ENCODE data around the gene RNF4. TPM values are rescaled to one million over a fixed set of nuclear protein-coding genes. Genes with fewer than 3 reads are reported as not detected.

RNF4 gene
- total RNA-seq, 4 donors from 2014 or later: 10.8 to 57.9 (median 33.9) TPM

DNA sequence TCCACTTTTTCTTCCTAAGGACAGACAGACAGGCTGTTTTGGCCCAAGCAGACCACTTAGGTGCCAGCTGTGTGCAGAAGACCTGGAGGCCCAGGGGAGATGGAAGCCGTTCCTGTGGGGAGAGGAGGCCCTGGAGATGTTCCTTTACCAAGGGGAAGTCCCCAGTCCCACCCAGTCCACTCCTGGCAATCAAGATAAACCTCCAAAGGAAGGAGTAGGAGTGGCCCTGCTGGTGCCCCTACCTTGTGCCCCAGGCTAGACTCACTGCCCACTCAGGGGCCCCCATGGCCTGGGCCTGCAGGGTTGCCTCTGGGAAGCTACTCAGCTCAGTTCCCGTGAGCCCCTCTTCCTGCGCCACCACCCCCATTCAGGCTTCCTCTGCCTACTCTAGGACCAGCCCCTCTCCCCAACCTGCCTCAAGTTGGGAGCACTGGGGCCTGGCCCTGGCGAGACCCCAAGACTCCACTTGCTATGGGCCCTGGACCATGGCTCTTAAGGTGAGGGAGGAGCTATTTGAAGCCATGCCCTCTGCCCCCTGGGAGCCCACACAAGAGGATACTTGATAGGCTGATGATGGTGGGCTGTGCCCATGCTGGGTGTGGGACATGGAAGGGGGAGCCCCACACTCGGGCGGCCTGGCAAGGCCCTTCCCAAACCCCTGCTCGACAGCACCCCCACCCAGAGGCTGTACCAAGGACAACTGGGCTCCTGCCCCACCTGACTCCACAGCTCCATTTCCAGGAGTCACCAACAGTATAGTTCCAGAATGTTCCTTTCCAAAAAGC, 24.8 kb upstream of the RNF4 start:
- Histone ChIP-seq H3K36me3 (no peaks in the 10 kb centered on the region), H3K27ac (no peak overlapping the region)
- intact Hi-C loops (cut with DNase I; ENCODE audit: low total_unique reads): no loop called here

GRCh38 chr4:2445130-2445529, 23.8 kb upstream of the RNF4 start:
- no peaks in the 10 kb centered on the region for H3K9me3 ChIP-seq
- DNase-seq: no peak
- no peaks in the 10 kb centered on the region for H3K36me3 ChIP-seq
- no peaks in the 10 kb centered on the region for H3K4me1 ChIP-seq
- no peaks in the 10 kb centered on the region for H3K27me3 ChIP-seq
- no peak overlapping the region for H3K27ac ChIP-seq
- intact Hi-C loops (cut with DNase I; ENCODE audit: low total_unique reads): no loop called here
- TF ChIP-seq POLR2A (IDR thresholded peaks at IDR 0.05) (no peak), CTCF (IDR thresholded peaks at IDR 0.05) (no peak)
- no peak overlapping the region for H3K4me3 ChIP-seq

More for the DNA sequence above, 24.8 kb upstream of the RNF4 start:
- no peak for DNase-seq
- TF ChIP-seq CTCF (IDR thresholded peaks at IDR 0.05) (no peak), POLR2A (IDR thresholded peaks at IDR 0.05) (no peak)
- no peaks in the 10 kb centered on the region for H3K4me1 ChIP-seq
- H3K9me3 ChIP-seq: no peaks in the 10 kb centered on the region
- H3K27me3 ChIP-seq: no peaks in the 10 kb centered on the region
- no peak overlapping the region for H3K4me3 ChIP-seq

DNA sequence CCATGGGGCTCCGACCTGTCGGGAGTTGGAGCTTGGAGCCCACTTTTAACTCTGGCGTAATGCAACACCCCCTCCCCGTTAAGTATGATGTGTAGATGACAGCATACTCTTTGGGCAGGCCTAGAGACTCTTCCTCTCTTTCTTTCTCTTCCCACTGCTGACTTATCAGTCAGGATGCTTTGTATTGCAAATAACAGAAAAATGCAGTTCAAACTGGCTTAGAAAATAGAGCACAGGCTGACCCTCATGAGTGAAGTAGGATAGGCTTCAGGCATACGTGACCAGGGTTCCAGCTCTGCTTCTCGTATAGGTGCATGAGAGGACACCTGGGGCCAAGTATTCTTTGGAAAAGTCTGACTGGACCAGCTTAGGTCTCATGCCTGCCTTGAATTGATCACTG, 23.3 kb upstream of the RNF4 start:
- H3K9me3 ChIP-seq: no peaks in the 10 kb centered on the region
- TF ChIP-seq CTCF (IDR thresholded peaks at IDR 0.05): no peak
- no peak for TF ChIP-seq POLR2A (IDR thresholded peaks at IDR 0.05)
- H3K27me3 ChIP-seq: no peaks in the 10 kb centered on the region
- no peak for DNase-seq
- H3K4me3 ChIP-seq: no peak overlapping the region
- no peaks in the 10 kb centered on the region for H3K4me1 ChIP-seq
- intact Hi-C loops (cut with DNase I; ENCODE audit: low total_unique reads): no loop called here
- no peaks in the 10 kb centered on the region for H3K36me3 ChIP-seq
- H3K27ac ChIP-seq: no peak overlapping the region

DNA sequence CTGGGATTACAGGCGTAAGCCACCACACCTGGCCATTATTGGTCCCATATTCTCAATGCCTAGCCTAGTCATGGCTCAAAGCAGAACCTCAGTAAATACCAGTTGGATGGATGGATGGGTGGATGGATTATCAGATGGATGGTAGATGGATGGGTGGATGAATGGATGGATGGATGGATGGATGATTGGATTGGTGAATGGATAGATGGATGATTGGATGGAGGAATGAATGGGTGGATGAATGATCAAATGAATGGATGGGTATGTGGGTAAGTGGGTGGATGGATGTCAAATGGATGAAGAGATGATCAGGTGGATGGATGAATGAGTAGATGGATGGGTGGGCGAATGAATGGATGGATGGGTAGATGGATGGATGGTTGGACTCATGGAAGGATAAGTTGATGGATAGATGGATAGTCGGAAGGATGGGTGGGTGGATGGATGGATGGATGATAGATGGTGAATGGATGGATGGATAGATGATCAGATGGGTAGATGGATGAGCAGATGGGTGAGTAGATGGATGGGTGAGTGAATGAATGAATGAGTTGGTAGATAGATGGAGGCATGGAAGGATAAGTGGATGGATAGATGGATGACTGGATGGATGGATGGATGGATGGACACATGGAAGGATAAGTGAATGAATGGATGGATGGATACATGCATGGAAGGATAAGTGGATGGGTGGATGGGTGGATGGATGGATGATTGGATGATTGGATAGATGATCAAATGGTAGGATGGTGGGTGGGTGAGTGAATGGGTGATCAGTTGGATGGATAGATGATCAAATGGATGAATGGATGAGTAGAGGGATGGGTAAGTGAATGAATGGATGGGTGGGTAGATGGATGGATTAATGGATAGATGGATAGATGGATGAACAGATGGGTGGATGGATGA, 22.0 kb upstream of the RNF4 start:
- no peak for DNase-seq
- no peak overlapping the region for H3K4me3 ChIP-seq
- H3K27ac ChIP-seq: no peak overlapping the region
- H3K36me3 ChIP-seq: no peaks in the 10 kb centered on the region
- no peaks in the 10 kb centered on the region for H3K9me3 ChIP-seq
- intact Hi-C loops (cut with DNase I; ENCODE audit: low total_unique reads): no loop called here
- no peaks in the 10 kb centered on the region for H3K4me1 ChIP-seq
- no peak for TF ChIP-seq POLR2A (IDR thresholded peaks at IDR 0.05)
- TF ChIP-seq CTCF (IDR thresholded peaks at IDR 0.05): no peak
- no peaks in the 10 kb centered on the region for H3K27me3 ChIP-seq

GRCh38 chr4:2448589-2448988, 20.3 kb upstream of the RNF4 start:
- no peaks in the 10 kb centered on the region for H3K9me3 ChIP-seq

More at GRCh38 chr4:2448589-2448988, 20.3 kb upstream of the RNF4 start:
- Histone ChIP-seq H3K36me3 (no peaks in the 10 kb centered on the region), H3K27me3 (no peaks in the 10 kb centered on the region), H3K4me3 (no peak overlapping the region), H3K27ac (no peak overlapping the region), H3K4me1 (no peaks in the 10 kb centered on the region)
- no peak for DNase-seq
- TF ChIP-seq POLR2A (IDR thresholded peaks at IDR 0.05): no peak
- no peak for TF ChIP-seq CTCF (IDR thresholded peaks at IDR 0.05)
- intact Hi-C loops (cut with DNase I; ENCODE audit: low total_unique reads): no loop called here

Measured in uterus (tissue), 4 donors.